Lower leg skin (tissue), 4 donors: ENCODE results near the gene PGAP1. TPM values are rescaled to one million over a fixed set of nuclear protein-coding genes. Genes with fewer than 3 reads are reported as not detected.

Experiments
- DNase-seq, 2 donors: peaks; one replicate each; pipeline ENCODE4 v3.0.0-alpha.2; 2019; ENCODE audit warnings: low spot score in 2 of 2
- H3K4me3 ChIP-seq: fragments of 200-600 bp; sonication (generic); 2 replicates; pipeline ENCODE4 v1.5.1; 2017; ENCODE audit warnings: mild to moderate bottlenecking, low read depth; ENCODE audit not compliant: poor library complexity, severe bottlenecking
- POLR2A ChIP-seq, 2 donors: fragments of 450-650 bp; IDR thresholded peaks; one replicate each; pipeline ENCODE4 v1.6.1; 2016 to 2017; ENCODE audit warnings: antibody characterized with exemption in 2 of 2, mild to moderate bottlenecking in 1 of 2, moderate library complexity in 1 of 2
- WGBS, 2 donors: methylation state at CpG; one replicate each; pipeline ENCODE4 v1.1.5; 2018; 5-methylcytosine and 5-hydroxymethylcytosine counted together
- intact Hi-C: fragments of 100-400 bp; cut with DNase I; formaldehyde crosslinking; loops from one replicate; pipeline ENCODE4 v1.15.0; 2023; ENCODE audit warnings: low total_unique reads
- total RNA-seq, 4 donors: library from RNA; depleted of rRNA; stranded (reverse); fragments of >200 nt; gene quantifications; one replicate each; pipeline ENCODE4 v1.1.0, GENCODE V29; 2016
- TF ChIP-seq, protein P1 (sequence below), 3 donors: fragments of 450-650 bp; IDR thresholded peaks; one replicate each; pipeline ENCODE4 v1.5.1; 2016; ENCODE audit warnings: antibody characterized with exemption in 3 of 3, mild to moderate bottlenecking in 3 of 3, moderate library complexity in 2 of 3

Gene PGAP1
- total RNA-seq, 4 donors from 2014 or later = 20.0 to 25.4 (median 23.6) TPM

DNA sequence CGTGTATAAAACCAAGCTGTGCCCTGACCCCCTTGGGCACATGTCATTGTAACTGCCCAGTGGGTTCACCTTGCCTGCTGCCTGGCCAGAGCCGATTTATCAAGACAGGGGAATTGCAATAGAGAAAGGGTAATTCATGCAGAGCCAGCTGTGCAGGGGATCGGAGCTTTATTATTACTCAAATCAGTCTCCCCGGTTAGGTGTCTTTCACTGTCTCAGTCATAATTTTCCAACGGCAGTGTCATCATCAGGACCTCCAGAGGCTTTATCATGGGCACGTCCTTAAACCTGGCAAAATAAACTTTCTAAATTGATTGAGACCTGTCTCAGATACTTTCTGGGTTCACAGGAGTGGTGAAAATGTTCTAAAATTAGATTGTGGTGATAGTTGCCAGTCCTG lies 29.6 kb upstream of the PGAP1 start:
- no peak for TF ChIP-seq POLR2A (IDR thresholded peaks at IDR 0.05)
- TF ChIP-seq, protein P1, sequence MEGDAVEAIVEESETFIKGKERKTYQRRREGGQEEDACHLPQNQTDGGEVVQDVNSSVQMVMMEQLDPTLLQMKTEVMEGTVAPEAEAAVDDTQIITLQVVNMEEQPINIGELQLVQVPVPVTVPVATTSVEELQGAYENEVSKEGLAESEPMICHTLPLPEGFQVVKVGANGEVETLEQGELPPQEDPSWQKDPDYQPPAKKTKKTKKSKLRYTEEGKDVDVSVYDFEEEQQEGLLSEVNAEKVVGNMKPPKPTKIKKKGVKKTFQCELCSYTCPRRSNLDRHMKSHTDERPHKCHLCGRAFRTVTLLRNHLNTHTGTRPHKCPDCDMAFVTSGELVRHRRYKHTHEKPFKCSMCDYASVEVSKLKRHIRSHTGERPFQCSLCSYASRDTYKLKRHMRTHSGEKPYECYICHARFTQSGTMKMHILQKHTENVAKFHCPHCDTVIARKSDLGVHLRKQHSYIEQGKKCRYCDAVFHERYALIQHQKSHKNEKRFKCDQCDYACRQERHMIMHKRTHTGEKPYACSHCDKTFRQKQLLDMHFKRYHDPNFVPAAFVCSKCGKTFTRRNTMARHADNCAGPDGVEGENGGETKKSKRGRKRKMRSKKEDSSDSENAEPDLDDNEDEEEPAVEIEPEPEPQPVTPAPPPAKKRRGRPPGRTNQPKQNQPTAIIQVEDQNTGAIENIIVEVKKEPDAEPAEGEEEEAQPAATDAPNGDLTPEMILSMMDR (IDR thresholded peaks at IDR 0.05) = no peak
- H3K4me3 ChIP-seq = no peak overlapping the region
- intact Hi-C loops = no loop called here
- WGBS, 2 donors = 77 to 83% methylated on average over 6 of the region's 6 CpGs
- no peak for DNase-seq

DNA sequence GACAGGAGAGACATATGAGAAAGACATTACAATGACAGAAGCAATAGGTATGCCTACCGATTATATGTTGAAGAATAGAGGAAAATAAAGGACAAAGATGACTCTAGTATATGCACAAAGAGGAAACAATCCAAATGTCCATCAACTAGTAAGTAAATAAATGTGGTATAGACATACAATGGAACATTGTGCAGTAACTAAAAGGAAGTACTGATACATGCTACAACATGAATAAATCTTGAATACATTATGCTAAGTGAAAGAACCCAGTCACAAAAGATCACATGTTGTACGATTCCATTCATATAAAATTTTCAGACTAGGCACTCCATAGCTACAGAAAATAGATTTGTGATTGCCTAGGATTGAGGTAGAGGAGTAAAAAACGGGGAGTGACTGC lies 28.5 kb upstream of the PGAP1 start:
- H3K4me3 ChIP-seq = no peak overlapping the region
- DNase-seq = no peak
- WGBS, 2 donors = 34 to 45% methylated on average over 3 of the region's 3 CpGs
- TF ChIP-seq, protein P1 (IDR thresholded peaks at IDR 0.05) = no peak
- no peak for TF ChIP-seq POLR2A (IDR thresholded peaks at IDR 0.05)
- intact Hi-C loops = no loop called here

DNA sequence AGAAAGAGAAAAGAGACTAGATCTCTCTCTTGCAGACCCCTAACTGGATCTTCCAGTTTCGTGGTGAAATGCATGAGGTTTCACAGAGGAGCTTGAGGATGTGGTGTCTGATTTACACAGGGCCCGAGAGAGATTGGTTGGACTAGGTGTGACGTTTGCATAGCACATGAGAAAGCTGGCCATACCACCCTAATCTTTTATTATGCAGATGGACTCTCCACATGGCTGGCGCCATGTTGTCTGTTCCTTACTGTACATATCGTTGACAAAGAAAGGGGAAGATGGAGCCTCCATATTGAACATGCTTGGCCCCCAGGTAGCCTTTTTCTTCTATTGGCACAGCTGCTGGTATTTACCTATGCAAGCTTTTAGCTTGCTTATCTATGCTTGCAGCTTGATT lies 27.5 kb upstream of the PGAP1 start:
- DNase-seq = no peak
- no peak overlapping the region for H3K4me3 ChIP-seq
- TF ChIP-seq, protein P1 (IDR thresholded peaks at IDR 0.05) = no peak
- TF ChIP-seq POLR2A (IDR thresholded peaks at IDR 0.05) = no peak
- intact Hi-C loops = no loop called here
- 89 to 91% methylated on average over 5 of the region's 5 CpGs for WGBS, 2 donors

DNA sequence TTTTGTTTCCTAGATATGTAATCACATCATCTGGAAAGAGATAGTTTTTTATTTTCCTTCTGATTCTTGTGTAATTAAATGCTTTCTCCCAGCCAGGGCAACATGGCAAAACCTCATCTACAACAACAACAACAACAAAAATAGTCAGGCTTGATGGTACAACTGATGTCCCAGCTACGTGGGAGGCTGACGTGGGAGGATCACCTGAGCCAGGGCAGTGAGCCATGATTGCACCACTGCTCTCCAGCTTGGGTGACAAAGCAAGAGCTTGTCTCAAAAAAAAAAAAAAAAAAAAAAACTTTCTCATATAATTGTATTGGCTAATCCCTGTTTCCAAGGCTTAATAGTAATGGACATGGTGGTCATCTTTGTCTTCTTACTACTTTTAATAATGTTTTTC lies 26.4 kb upstream of the PGAP1 start:
- WGBS, 2 donors = 53 to 69% methylated on average over 2 of the region's 2 CpGs
- intact Hi-C loops = no loop called here
- TF ChIP-seq POLR2A (IDR thresholded peaks at IDR 0.05) = no peak
- TF ChIP-seq, protein P1 (IDR thresholded peaks at IDR 0.05) = no peak
- H3K4me3 ChIP-seq = no peak overlapping the region
- no peak for DNase-seq

DNA sequence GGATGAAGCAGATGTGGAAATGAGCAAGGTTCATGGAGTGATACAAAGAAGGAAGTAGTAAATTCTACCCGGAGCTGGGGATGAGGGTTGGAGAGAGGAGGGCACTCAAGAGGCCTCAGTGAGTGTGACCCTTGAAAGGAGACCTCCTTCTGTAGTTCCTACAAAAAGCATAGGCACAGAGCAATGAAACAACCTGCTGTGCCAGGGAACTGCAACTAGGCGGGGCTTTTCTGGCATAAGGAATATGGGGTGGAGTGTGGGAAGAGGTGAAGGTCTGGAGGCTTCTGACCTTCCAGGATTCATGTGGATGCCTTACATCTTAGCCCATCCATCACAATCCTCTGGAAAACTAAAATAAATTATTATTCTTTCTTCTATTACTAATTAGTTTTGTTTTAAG lies 25.5 kb upstream of the PGAP1 start:
- 49 to 64% methylated on average over 2 of the region's 2 CpGs for WGBS, 2 donors
- intact Hi-C loops = no loop called here
- TF ChIP-seq, protein P1 (IDR thresholded peaks at IDR 0.05) = no peak
- no peak for TF ChIP-seq POLR2A (IDR thresholded peaks at IDR 0.05)
- DNase-seq = no peak
- no peak overlapping the region for H3K4me3 ChIP-seq

DNA sequence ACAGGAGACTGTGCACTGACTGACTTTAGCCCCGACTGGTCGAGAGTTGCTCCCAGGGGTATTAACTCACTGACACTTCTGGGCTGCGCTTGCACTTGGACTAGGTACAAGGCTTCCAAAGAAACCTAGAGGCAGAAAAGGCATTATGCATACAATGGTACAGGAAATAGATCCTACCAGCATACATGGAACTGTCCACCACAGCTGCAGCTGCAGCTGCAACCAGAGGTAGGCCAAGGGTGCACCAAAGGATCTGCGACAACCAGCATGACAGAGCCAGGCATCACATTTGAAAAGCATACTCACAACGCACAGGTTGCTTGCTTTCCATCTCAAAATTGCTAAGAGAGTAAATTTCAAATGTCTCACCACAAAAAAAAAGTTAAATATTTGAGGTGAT lies 22.6 kb upstream of the PGAP1 start:
- TF ChIP-seq, protein P1 (IDR thresholded peaks at IDR 0.05) = no peak
- no peak for TF ChIP-seq POLR2A (IDR thresholded peaks at IDR 0.05)
- WGBS, 2 donors = 62 to 72% methylated on average over 5 of the region's 5 CpGs

More for the DNA sequence above, 22.6 kb upstream of the PGAP1 start:
- H3K4me3 ChIP-seq = no peak overlapping the region
- no peak for DNase-seq
- intact Hi-C loops = no loop called here
